AG04449 (cell line): ENCODE data around the gene FGFBP2.

Experiments used
- CTCF ChIA-PET: fragments of 350-600 bp; formaldehyde crosslinking; extraction: SDS; loops from one replicate; lab custom pipeline; 2021; ENCODE audit warnings: antibody characterized with exemption; lab: Yijun Ruan, JAX
- POLR2A ChIA-PET: fragments of 400-600, 350-600 bp; formaldehyde crosslinking; extraction: SDS; loops from one replicate; lab custom pipeline; 2020; ENCODE audit warnings: antibody characterized with exemption, inconsistent platforms; lab: Yijun Ruan, JAX
- DNase-seq: peaks from one replicate; pipeline ENCODE4 v3.0.0-alpha.2; 2010; ENCODE audit warnings: low read depth, low spot score
- H3K4me3 ChIP-seq: 2 replicates; pipeline ENCODE4 v1.5.1; 2011; ENCODE audit warnings: low read depth, mild to moderate bottlenecking, control low read depth, low read length
- CTCF ChIP-seq: IDR thresholded peaks from one replicate; pipeline ENCODE4 v1.5.1; 2011; ENCODE audit warnings: mild to moderate bottlenecking, moderate library complexity, low read length, control low read depth, inconsistent platforms; ENCODE audit not compliant: insufficient read depth; ENCODE audit errors: missing control alignments

The FGFBP2 gene

GRCh38 chr4:15931451-15932210 lies 31.3 kb downstream of the FGFBP2 start:
- ChIA-PET CTCF (interaction anchor here (1.4 to 2.8 kb wide), 2 partner anchors 24 to 49 kb away, joined by 5 to 14 read pairs; no protein-coding TSS in a partner anchor), POLR2A (no interaction called here)
- TF ChIP-seq CTCF: no peak
- no peak overlapping the region for H3K4me3 ChIP-seq
- DNase-seq: no peak

DNA sequence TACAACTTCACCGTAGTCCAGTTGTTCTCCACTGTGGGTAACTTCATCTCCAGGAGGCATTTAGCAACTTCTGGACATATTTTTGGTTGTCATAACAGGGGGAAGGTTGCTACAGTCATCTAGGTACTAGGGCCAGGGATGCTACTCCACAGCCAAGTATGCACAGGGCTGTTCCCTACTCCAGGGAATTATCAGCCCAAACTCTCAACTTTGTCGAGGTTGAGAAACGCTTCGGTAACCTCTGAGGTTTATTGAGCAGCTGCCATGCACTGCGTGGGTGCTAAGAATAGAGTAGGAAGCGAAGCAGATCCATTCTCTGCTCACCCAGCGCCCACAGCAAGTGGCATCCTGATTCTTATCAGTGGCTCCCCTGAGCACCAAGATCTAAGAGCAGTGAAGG lies 32.7 kb downstream of the FGFBP2 start:
- ChIA-PET CTCF (interaction anchor here (1.2 to 2.8 kb wide), 3 partner anchors 26 to 47 kb away, joined by 5 to 14 read pairs (median 5); no protein-coding TSS in a partner anchor), POLR2A (no interaction called here)
- H3K4me3 ChIP-seq: no peak overlapping the region
- no peak for DNase-seq
- TF ChIP-seq CTCF: no peak

DNA sequence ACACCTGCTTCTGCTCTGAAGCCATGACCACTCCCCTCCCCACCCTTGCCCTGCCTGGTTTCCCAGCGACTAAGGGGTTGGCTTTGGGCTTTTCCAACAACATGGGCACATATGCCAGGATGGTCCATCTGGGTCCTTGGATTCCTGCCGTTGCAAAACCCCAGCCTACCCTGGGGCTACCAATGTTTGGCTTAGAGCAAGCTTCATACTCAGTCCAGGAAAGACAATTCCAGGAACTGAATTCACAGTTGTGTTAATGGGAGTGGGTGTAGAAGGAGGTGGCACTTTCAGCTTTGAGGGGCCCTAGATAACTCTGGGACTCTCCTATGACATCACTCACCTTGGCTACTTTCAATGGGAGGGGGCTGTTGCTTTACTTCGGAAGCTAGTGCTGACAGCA lies 33.4 kb downstream of the FGFBP2 start:
- POLR2A ChIA-PET: no interaction called here
- H3K4me3 ChIP-seq: no peak overlapping the region
- CTCF ChIA-PET: interaction anchor here (1.0 to 1.2 kb wide), 3 partner anchors 27 to 472 kb away, joined by 3 to 6 read pairs (median 5); no protein-coding TSS in a partner anchor
- TF ChIP-seq CTCF: no peak
- no peak for DNase-seq

DNA sequence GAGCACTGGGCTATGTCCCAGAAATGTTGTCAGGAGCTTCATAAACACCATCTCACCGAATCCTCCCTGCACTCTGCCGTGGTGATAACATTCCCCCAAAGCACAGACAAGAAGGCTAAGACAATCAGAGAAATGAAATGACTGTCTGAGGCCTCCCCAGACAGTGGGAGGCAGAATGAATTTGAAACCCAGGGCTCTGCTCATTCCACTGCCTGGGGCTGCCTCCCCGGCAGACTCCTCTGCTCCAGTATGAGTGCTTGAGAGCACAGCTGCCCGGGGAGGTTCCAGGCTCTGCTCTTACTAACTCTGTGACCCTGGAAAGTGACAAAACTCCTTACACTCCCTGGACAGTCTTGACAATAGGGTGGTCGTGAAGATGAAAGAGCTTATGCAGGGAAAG lies 34.1 kb downstream of the FGFBP2 start:
- POLR2A ChIA-PET: no interaction called here

DNA sequence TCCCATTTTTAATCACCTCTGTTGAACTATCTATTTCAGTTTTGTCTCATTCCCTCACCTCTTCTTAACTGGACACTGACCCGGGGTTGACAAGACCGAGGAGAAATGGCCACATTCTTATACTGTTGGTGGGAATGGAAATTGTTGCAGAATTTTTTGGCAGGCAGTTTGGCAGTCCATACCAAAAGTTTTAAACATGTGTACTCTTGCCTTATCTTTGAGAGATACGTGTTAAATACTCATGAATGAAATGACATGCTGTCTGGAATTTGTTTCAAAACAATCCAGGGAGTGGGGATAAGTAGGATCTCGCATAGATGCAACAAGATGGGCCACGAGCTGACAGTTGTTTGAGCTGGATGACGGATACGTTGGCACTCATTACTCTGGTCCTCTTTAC lies 36.5 kb downstream of the FGFBP2 start:
- ChIA-PET POLR2A (no interaction called here), CTCF (interaction anchor here (1.1 to 2.1 kb wide), 3 partner anchors 27 to 43 kb away, joined by 3 to 13 read pairs (median 3); no protein-coding TSS in a partner anchor)
- H3K4me3 ChIP-seq: no peak overlapping the region
- no peak for DNase-seq
- TF ChIP-seq CTCF: no peak

More for the DNA sequence above, 34.1 kb downstream of the FGFBP2 start:
- no peak for TF ChIP-seq CTCF
- DNase-seq: no peak
- H3K4me3 ChIP-seq: no peak overlapping the region
- CTCF ChIA-PET: interaction anchor here (1.0 to 1.2 kb wide), 3 partner anchors 27 to 472 kb away, joined by 3 to 6 read pairs (median 5); no protein-coding TSS in a partner anchor

DNA sequence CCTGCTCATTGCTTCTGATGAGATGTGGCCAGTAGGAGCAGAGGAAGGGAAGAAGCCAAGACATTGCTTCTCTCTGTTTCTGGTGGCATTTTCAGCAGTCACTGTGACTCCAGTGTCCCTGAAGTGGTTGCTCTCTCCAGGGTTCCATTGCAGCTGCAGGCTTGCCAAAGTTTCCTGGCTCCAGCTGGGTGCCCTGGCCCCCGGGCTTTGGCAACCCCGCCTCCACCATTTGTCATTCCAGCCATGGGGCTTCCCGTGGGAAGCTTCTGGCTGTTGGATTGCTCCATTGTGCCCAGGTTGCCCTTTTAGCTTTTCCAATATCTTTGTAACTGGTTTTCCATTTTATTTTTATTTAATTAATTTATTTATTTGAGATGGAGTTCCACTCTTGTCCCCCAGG lies 37.1 kb downstream of the FGFBP2 start:
- no peak for TF ChIP-seq CTCF
- POLR2A ChIA-PET: no interaction called here
- H3K4me3 ChIP-seq: no peak overlapping the region
- CTCF ChIA-PET: interaction anchor here (1.1 to 2.1 kb wide), 4 partner anchors 12 to 43 kb away, joined by 3 to 13 read pairs (median 4); no protein-coding TSS in a partner anchor
- no peak for DNase-seq
